Measurements from ENCODE around the gene ELF4. TPM values are rescaled to one million over a fixed set of nuclear protein-coding genes. Genes with fewer than 3 reads are reported as not detected.

ELF4 gene
- total RNA-seq, 1 donor from 2014 or later, result 9.0 TPM

GRCh38 chrX:130125091-130125874 is 15.0 kb upstream of the ELF4 start:
- no peaks in the 10 kb centered on the region for H3K27me3 ChIP-seq (ENCODE audit: control insufficient read depth, insufficient read depth, low read length)
- H3K36me3 ChIP-seq (ENCODE audit: control insufficient read depth, insufficient read depth, low read length), result no peaks in the 10 kb centered on the region
- DNase-seq (ENCODE audit: low read depth) (peak; percentile 93), FAIRE-seq (no peak)
- TF ChIP-seq, protein P1, sequence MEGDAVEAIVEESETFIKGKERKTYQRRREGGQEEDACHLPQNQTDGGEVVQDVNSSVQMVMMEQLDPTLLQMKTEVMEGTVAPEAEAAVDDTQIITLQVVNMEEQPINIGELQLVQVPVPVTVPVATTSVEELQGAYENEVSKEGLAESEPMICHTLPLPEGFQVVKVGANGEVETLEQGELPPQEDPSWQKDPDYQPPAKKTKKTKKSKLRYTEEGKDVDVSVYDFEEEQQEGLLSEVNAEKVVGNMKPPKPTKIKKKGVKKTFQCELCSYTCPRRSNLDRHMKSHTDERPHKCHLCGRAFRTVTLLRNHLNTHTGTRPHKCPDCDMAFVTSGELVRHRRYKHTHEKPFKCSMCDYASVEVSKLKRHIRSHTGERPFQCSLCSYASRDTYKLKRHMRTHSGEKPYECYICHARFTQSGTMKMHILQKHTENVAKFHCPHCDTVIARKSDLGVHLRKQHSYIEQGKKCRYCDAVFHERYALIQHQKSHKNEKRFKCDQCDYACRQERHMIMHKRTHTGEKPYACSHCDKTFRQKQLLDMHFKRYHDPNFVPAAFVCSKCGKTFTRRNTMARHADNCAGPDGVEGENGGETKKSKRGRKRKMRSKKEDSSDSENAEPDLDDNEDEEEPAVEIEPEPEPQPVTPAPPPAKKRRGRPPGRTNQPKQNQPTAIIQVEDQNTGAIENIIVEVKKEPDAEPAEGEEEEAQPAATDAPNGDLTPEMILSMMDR (IDR thresholded peaks at IDR 0.05; ENCODE audit: insufficient read depth, low read length, severe bottlenecking), result no peak
- H3K4me3 ChIP-seq (ENCODE audit: low read depth, low read length), result no peak overlapping the region

DNA sequence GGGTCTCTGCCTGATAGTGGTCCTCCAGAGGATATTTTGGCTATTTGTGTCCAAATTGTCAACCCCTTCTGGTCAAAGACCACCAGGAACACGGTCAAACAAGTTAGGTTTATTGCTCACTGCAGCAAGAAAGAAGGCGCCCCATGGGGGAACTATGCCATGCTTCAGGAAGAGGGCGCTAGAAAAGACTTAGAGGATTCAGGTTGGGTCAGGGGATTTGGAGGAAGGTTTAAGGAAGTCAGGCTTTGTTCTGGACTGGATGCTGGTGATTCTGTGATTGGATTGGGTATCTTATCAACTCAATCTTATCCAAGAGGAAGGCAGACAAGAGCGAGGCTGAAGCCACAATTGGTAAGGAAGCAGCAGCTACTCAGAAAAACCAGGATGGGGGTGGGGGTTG is 14.3 kb upstream of the ELF4 start:
- Histone ChIP-seq H3K36me3 (ENCODE audit: control insufficient read depth, insufficient read depth, low read length) (no peaks in the 10 kb centered on the region), H3K27me3 (ENCODE audit: control insufficient read depth, insufficient read depth, low read length) (no peaks in the 10 kb centered on the region), H3K4me3 (ENCODE audit: low read depth, low read length) (no peak overlapping the region)
- no peak for FAIRE-seq
- DNase-seq (ENCODE audit: low read depth), result no peak
- TF ChIP-seq, protein P1 (IDR thresholded peaks at IDR 0.05; ENCODE audit: insufficient read depth, low read length, severe bottlenecking), result no peak

GRCh38 chrX:130121505-130121800 is 11.2 kb upstream of the ELF4 start:
- H3K27me3 ChIP-seq (ENCODE audit: control insufficient read depth, insufficient read depth, low read length), result no peaks in the 10 kb centered on the region
- no peaks in the 10 kb centered on the region for H3K36me3 ChIP-seq (ENCODE audit: control insufficient read depth, insufficient read depth, low read length)
- TF ChIP-seq, protein P1 (IDR thresholded peaks at IDR 0.05; ENCODE audit: insufficient read depth, low read length, severe bottlenecking), result no peak
- no peak overlapping the region for H3K4me3 ChIP-seq (ENCODE audit: low read depth, low read length)
- FAIRE-seq (no peak), DNase-seq (ENCODE audit: low read depth) (no peak)

- H3K27me3 ChIP-seq (ENCODE audit: control insufficient read depth, insufficient read depth, low read length), result no peaks in the 10 kb centered on the region
- FAIRE-seq (no peak), DNase-seq (ENCODE audit: low read depth) (peak; percentile 74)
- peak overlapping the region; percentile 23 for H3K4me3 ChIP-seq (ENCODE audit: low read depth, low read length)
- TF ChIP-seq, protein P1 (IDR thresholded peaks at IDR 0.05; ENCODE audit: insufficient read depth, low read length, severe bottlenecking), result peak; percentile 69
- H3K36me3 ChIP-seq (ENCODE audit: control insufficient read depth, insufficient read depth, low read length), result no peaks in the 10 kb centered on the region
Observed at GRCh38 chrX:130120746-130121504, 10.6 kb upstream of the ELF4 start.

GRCh38 chrX:130120321-130120731 is 10.0 kb upstream of the ELF4 start:
- Histone ChIP-seq H3K27me3 (ENCODE audit: control insufficient read depth, insufficient read depth, low read length) (no peaks in the 10 kb centered on the region), H3K36me3 (ENCODE audit: control insufficient read depth, insufficient read depth, low read length) (no peaks in the 10 kb centered on the region), H3K4me3 (ENCODE audit: low read depth, low read length) (peak overlapping the region; percentile 23)
- TF ChIP-seq, protein P1 (IDR thresholded peaks at IDR 0.05; ENCODE audit: insufficient read depth, low read length, severe bottlenecking), result no peak
- no peak for DNase-seq (ENCODE audit: low read depth)
- FAIRE-seq, result no peak
